SU-DHL-6 (cell line): ENCODE data around the gene UCN.

Source experiments
- H2AFZ ChIP-seq: fragments of 200-600 bp; sonication (generic); 2 replicates; pipeline ENCODE4 v1.6.1; 2014; ENCODE audit warnings: low read depth, mild to moderate bottlenecking, moderate library complexity, mixed read lengths, antibody characterized with exemption, low read length; ENCODE audit not compliant: severe bottlenecking
- H3F3A ChIP-seq: fragments of 200-600 bp; shearing (Covaris generic); 2 replicates; pipeline ENCODE4 v1.6.0; 2016; ENCODE audit warnings: antibody characterized with exemption, mild to moderate bottlenecking; ENCODE audit not compliant: insufficient read depth
- H3K27ac ChIP-seq: fragments of 200-600 bp; sonication (generic); 2 replicates; pipeline ENCODE4 v1.5.1; 2016; ENCODE audit warnings: low read depth, mild to moderate bottlenecking, low read length, moderate library complexity, mixed read lengths
- H3K27me3 ChIP-seq: fragments of 200-600 bp; sonication (generic), shearing (Covaris generic); 2 replicates; pipeline ENCODE4 v1.6.0; 2014; ENCODE audit warnings: mild to moderate bottlenecking, low read length
- H3K36me3 ChIP-seq: fragments of 200-600 bp; sonication (generic); 2 replicates; pipeline ENCODE4 v1.6.1; 2014; ENCODE audit warnings: mild to moderate bottlenecking, low read length, mixed read lengths
- H3K4me2 ChIP-seq: fragments of 300-600, 200-600 bp; shearing (Covaris generic), sonication (generic); 2 replicates; pipeline ENCODE4 v1.6.0; 2014; ENCODE audit warnings: low read length, low read depth, mild to moderate bottlenecking; ENCODE audit not compliant: poor library complexity, severe bottlenecking
- H3K4me3 ChIP-seq: fragments of 200-600 bp; sonication (generic); 2 replicates; pipeline ENCODE4 v1.5.1; 2014; ENCODE audit warnings: antibody characterized with exemption, low read length, mild to moderate bottlenecking, mixed read lengths; ENCODE audit not compliant: insufficient read depth, poor library complexity, severe bottlenecking
- H3K79me2 ChIP-seq: fragments of 200-600 bp; sonication (generic); 2 replicates; pipeline ENCODE4 v1.6.1; 2014; ENCODE audit warnings: mild to moderate bottlenecking, low read length, moderate library complexity; ENCODE audit not compliant: insufficient read depth
- H3K9ac ChIP-seq: fragments of 200-600 bp; sonication (generic); 2 replicates; pipeline ENCODE4 v1.7.0; 2014; ENCODE audit warnings: mild to moderate bottlenecking, low read length
- H3K9me2 ChIP-seq: fragments of 200-600 bp; sonication (generic); replicated peaks from 2 replicates; pipeline ENCODE4 v1.6.1; 2014; ENCODE audit warnings: low read length; ENCODE audit not compliant: insufficient read depth
- H3K9me3 ChIP-seq: fragments of 200-600 bp; sonication (generic); 2 replicates; pipeline ENCODE4 v1.6.1; 2014; ENCODE audit warnings: low read length, mixed read lengths; ENCODE audit not compliant: insufficient read depth
- H4K20me1 ChIP-seq: fragments of 200-600 bp; sonication (generic); 2 replicates; pipeline ENCODE4 v1.6.1; 2014; ENCODE audit warnings: low read depth, mild to moderate bottlenecking, antibody characterized with exemption, low read length, moderate library complexity, mixed read lengths
- EZH2phosphoT487 ChIP-seq: fragments of 200-600 bp; sonication (generic), shearing (Covaris generic); conservative IDR thresholded peaks from 2 replicates; pipeline ENCODE4 v1.6.1; 2018; ENCODE audit warnings: mild to moderate bottlenecking, antibody characterized with exemption, low read length, moderate library complexity, mixed read lengths
- TF ChIP-seq, protein P1 (sequence below): fragments of 200-600 bp; sonication (generic); IDR thresholded peaks from one replicate; pipeline ENCODE4 v1.5.1; 2017; ENCODE audit warnings: antibody characterized with exemption, mild to moderate bottlenecking, low read length, moderate library complexity; ENCODE audit not compliant: insufficient read depth, poor library complexity, severe bottlenecking

UCN gene

DNA sequence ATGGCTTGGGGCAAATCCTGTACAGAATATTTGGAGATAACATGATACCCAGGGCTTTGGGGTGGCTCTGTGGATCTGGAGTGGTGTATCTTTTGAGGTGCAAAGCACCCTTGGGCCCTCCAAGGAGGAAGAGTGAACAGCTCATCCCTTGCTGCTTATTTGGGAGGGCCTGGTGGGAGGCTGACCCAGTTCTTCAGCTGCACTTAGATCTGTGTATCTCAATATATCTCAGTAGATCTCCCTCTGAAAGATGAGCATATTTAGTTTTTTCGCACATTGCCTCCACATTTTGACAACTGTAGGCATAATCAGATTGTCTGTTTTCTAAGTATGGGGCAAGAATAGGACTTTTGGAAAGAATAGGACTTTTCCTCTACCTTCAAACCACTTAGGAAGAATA lies 23.2 kb downstream of the UCN start:
- Histone ChIP-seq H3K9me3 (no peaks in the 10 kb centered on the region), H3K4me2 (no peak overlapping the region), H3F3A (no peaks in the 10 kb centered on the region), H3K9ac (no peak overlapping the region), H3K36me3 (no peaks in the 10 kb centered on the region), H3K27ac (no peak overlapping the region), H3K4me3 (no peak overlapping the region), H2AFZ (no peak overlapping the region), H3K9me2 (no peaks in the 10 kb centered on the region), H3K79me2 (no peaks in the 10 kb centered on the region), H3K27me3 (no peaks in the 10 kb centered on the region), H4K20me1 (no peaks in the 10 kb centered on the region)
- TF ChIP-seq, protein P1, sequence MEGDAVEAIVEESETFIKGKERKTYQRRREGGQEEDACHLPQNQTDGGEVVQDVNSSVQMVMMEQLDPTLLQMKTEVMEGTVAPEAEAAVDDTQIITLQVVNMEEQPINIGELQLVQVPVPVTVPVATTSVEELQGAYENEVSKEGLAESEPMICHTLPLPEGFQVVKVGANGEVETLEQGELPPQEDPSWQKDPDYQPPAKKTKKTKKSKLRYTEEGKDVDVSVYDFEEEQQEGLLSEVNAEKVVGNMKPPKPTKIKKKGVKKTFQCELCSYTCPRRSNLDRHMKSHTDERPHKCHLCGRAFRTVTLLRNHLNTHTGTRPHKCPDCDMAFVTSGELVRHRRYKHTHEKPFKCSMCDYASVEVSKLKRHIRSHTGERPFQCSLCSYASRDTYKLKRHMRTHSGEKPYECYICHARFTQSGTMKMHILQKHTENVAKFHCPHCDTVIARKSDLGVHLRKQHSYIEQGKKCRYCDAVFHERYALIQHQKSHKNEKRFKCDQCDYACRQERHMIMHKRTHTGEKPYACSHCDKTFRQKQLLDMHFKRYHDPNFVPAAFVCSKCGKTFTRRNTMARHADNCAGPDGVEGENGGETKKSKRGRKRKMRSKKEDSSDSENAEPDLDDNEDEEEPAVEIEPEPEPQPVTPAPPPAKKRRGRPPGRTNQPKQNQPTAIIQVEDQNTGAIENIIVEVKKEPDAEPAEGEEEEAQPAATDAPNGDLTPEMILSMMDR = no peak
- TF ChIP-seq EZH2phosphoT487 = no peak

DNA sequence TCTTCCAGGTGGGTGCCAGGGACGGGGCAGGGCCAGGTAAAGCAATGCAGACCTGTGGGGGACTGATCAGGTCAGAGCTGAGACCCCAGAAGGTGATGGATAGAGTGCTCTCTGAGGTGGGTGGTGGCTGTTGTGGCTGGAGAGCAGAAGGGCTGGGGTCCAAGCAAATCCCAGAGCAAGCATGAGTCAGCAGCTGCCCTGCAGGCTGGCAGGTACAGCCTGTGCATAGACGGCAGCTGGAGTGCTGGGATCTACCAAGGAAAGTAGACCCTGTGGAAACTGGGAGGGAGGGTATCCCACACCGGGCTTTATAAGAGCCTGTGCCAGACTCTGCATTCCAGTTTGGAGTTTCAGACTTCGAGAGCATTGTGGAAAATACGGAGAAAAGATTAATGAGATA lies 25.4 kb downstream of the UCN start:
- no peak for TF ChIP-seq EZH2phosphoT487
- TF ChIP-seq, protein P1 = no peak
- Histone ChIP-seq H4K20me1 (no peaks in the 10 kb centered on the region), H3F3A (no peaks in the 10 kb centered on the region), H3K79me2 (no peaks in the 10 kb centered on the region), H3K9me3 (no peaks in the 10 kb centered on the region), H3K4me2 (no peak overlapping the region), H3K4me3 (no peak overlapping the region), H3K9me2 (no peaks in the 10 kb centered on the region), H3K27me3 (no peaks in the 10 kb centered on the region), H3K27ac (no peak overlapping the region), H3K9ac (no peak overlapping the region), H2AFZ (no peak overlapping the region), H3K36me3 (no peaks in the 10 kb centered on the region)

DNA sequence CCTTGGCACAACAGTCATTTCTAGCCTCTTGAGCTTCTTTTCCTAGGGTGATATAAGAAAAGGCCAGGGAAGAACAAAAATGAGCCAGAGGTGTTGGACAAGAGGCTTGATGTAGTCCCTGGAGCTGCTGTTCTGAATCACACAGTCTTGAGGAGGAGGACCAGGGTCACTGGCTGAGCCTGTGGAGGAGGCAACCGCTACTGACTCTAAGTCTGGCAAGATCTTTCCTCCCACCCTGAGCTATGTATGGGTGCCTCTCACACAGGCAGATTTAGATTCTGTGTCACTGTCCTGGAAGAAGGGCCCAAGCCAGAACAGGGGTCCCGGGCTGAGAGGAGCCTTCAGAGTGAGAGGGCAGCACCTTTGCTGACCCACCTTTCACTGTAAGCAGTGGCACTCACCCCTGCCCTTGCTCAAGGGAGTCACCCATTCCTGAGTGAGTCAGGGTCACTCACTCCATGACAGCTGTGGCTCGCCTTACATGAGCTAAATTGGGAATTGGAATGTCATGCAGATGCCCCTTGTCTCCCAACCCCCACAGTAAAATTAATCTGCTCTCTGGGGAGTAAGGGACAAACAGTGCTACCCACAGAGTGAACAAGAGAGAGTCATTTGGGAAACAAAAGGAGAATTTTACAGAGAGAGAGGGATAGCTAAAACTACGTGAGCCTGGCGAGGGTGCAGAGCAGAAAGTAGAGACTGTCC lies 26.2 kb downstream of the UCN start, which contains the start of gene TRIM54:
TSS of gene TRIM54 (plus strand) at position 575 of the 705 bp plus-strand sequence. CDS start 303 bp downstream, outside the sequence.
- Histone ChIP-seq H3K9ac (no peak within 1 kb of the TSS), H3K27ac (no peak within 1 kb of the TSS), H4K20me1 (no peaks in the 10 kb centered on the region), H3K4me3 (no peak within 1 kb of the TSS), H3K36me3 (no peaks in the 10 kb centered on the region), H2AFZ (no peak within 1 kb of the TSS), H3K79me2 (no peaks in the 10 kb centered on the region), H3F3A (no peaks in the 10 kb centered on the region), H3K4me2 (no peak within 1 kb of the TSS), H3K9me3 (no peaks in the 10 kb centered on the region), H3K27me3 (no peaks in the 10 kb centered on the region), H3K9me2 (no peaks in the 10 kb centered on the region)
- no peak for TF ChIP-seq EZH2phosphoT487
- TF ChIP-seq, protein P1 = no peak
